ENCODE results near the gene FRMPD1. TPM values are rescaled to one million over a fixed set of nuclear protein-coding genes. Genes with fewer than 3 reads are reported as not detected.

Gene FRMPD1
- total RNA-seq, 1 donor: not detected

- peaks cover 10% of the 10 kb centered on the region for H3K4me1 ChIP-seq (ENCODE audit: insufficient read depth, low read length)
- no peaks in the 10 kb centered on the region for H4K20me1 ChIP-seq (ENCODE audit: insufficient read depth, low read length)
- H3K27ac ChIP-seq (ENCODE audit: low read depth, low read length): peak overlapping the region; percentile 83
- H3K4me2 ChIP-seq (ENCODE audit: insufficient read depth, low read length): peak overlapping the region; percentile 95
- TF ChIP-seq, protein P1, sequence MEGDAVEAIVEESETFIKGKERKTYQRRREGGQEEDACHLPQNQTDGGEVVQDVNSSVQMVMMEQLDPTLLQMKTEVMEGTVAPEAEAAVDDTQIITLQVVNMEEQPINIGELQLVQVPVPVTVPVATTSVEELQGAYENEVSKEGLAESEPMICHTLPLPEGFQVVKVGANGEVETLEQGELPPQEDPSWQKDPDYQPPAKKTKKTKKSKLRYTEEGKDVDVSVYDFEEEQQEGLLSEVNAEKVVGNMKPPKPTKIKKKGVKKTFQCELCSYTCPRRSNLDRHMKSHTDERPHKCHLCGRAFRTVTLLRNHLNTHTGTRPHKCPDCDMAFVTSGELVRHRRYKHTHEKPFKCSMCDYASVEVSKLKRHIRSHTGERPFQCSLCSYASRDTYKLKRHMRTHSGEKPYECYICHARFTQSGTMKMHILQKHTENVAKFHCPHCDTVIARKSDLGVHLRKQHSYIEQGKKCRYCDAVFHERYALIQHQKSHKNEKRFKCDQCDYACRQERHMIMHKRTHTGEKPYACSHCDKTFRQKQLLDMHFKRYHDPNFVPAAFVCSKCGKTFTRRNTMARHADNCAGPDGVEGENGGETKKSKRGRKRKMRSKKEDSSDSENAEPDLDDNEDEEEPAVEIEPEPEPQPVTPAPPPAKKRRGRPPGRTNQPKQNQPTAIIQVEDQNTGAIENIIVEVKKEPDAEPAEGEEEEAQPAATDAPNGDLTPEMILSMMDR (IDR thresholded peaks at IDR 0.05; ENCODE audit: extremely low read depth, low read depth, low read length): no peak
- peak overlapping the region; percentile 94 for H3K4me3 ChIP-seq (ENCODE audit: insufficient read depth, low read length)
- peak overlapping the region; percentile 98 for H2AFZ ChIP-seq (ENCODE audit: low read length)
- H3K27me3 ChIP-seq (ENCODE audit: insufficient read depth, low read length): no peaks in the 10 kb centered on the region
- no peaks in the 10 kb centered on the region for H3K36me3 ChIP-seq (ENCODE audit: insufficient read depth, low read length)
- H3K9me3 ChIP-seq (ENCODE audit: low read depth, low read length): no peaks in the 10 kb centered on the region
- H3K79me2 ChIP-seq (ENCODE audit: insufficient read depth, low read length): peaks cover 12% of the 10 kb centered on the region
- DNase-seq (ENCODE audit: insufficient read length, low spot score, missing footprints): no peak
Measured at GRCh38 chr9:37752642-37753488, 102.1 kb downstream of the FRMPD1 start.

DNA sequence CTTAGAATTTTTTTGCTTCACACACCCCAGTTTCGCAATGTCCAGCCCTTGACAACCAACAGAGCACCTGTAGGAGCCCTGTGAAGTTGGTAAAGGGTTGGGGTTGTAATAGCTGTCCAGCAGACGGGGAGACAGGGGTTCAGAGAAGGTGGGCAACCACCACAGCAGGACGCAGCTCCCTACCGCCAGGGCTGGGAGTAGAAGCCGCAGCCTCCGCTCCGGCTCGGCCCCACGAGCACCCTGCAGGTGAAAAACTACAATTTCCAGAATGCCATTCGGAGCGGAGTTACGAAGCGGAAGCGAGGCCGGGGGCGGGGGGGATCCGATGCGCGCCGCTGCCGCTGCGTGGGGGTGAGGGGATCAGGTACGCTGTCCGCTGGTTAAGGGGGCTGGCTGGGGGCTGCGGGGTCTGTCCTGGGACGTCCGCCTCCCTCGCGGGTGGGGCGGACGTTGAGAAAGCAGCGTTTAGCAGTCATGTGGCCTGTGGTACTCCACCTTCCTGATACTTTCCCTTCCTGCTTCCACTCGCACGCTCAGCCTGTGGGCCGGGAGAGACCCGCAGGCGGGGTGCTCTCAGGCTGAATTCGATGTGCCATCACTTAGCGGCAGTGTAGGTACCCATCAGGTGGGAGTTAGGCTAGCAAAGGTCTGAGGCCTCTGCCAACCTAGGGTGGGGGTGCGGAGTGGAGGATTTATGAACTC is 102.9 kb downstream of the FRMPD1 start, which contains the start of gene TRMT10B:
TSS of gene TRMT10B (plus strand) at position 317 of the 702 bp plus-strand sequence. CDS start 8,127 bp downstream, outside the sequence.
- no peaks in the 10 kb centered on the region for H4K20me1 ChIP-seq (ENCODE audit: insufficient read depth, low read length)
- H3K4me3 ChIP-seq (ENCODE audit: insufficient read depth, low read length): peak within 1 kb of the TSS; percentile 94
- H3K4me1 ChIP-seq (ENCODE audit: insufficient read depth, low read length): peaks cover 10% of the 10 kb centered on the region
- peak within 1 kb of the TSS; percentile 83 for H3K27ac ChIP-seq (ENCODE audit: low read depth, low read length)
- DNase-seq (ENCODE audit: insufficient read length, low spot score, missing footprints): peak; percentile 98
- TF ChIP-seq, protein P1 (IDR thresholded peaks at IDR 0.05; ENCODE audit: extremely low read depth, low read depth, low read length): no peak
- peak within 1 kb of the TSS; percentile 98 for H2AFZ ChIP-seq (ENCODE audit: low read length)
- no peaks in the 10 kb centered on the region for H3K27me3 ChIP-seq (ENCODE audit: insufficient read depth, low read length)
- H3K4me2 ChIP-seq (ENCODE audit: insufficient read depth, low read length): peak within 1 kb of the TSS; percentile 95
- H3K36me3 ChIP-seq (ENCODE audit: insufficient read depth, low read length): no peaks in the 10 kb centered on the region
- H3K79me2 ChIP-seq (ENCODE audit: insufficient read depth, low read length): peaks cover 12% of the 10 kb centered on the region
- no peaks in the 10 kb centered on the region for H3K9me3 ChIP-seq (ENCODE audit: low read depth, low read length)

GRCh38 chr9:37758747-37759146 is 108.0 kb downstream of the FRMPD1 start:
- H3K36me3 ChIP-seq (ENCODE audit: insufficient read depth, low read length): no peaks in the 10 kb centered on the region
- H3K4me1 ChIP-seq (ENCODE audit: insufficient read depth, low read length): peaks cover 28% of the 10 kb centered on the region
- TF ChIP-seq, protein P1 (IDR thresholded peaks at IDR 0.05; ENCODE audit: extremely low read depth, low read depth, low read length): no peak

More at GRCh38 chr9:37758747-37759146, 108.0 kb downstream of the FRMPD1 start:
- Histone ChIP-seq H3K4me3 (ENCODE audit: insufficient read depth, low read length) (no peak overlapping the region), H3K9me3 (ENCODE audit: low read depth, low read length) (no peaks in the 10 kb centered on the region), H3K27me3 (ENCODE audit: insufficient read depth, low read length) (no peaks in the 10 kb centered on the region), H3K79me2 (ENCODE audit: insufficient read depth, low read length) (peaks cover 12% of the 10 kb centered on the region), H3K4me2 (ENCODE audit: insufficient read depth, low read length) (no peak overlapping the region), H2AFZ (ENCODE audit: low read length) (no peak overlapping the region), H3K27ac (ENCODE audit: low read depth, low read length) (no peak overlapping the region), H4K20me1 (ENCODE audit: insufficient read depth, low read length) (peaks cover 5% of the 10 kb centered on the region)
- no peak for DNase-seq (ENCODE audit: insufficient read length, low spot score, missing footprints)

Measured in osteoblast (primary cell).